HCT116 (cell line): ENCODE results near the gene VSIG4. TPM values are rescaled to one million over a fixed set of nuclear protein-coding genes. Genes with fewer than 3 reads are reported as not detected.

Experiments used
- ATAC-seq: fragments of 200-7000 bp; cut with Tn5 transposase; 2 replicates; pipeline ENCODE4 v1.9.1; 2020; ENCODE audit warnings: mild to moderate bottlenecking, moderate library complexity
- BruUV-seq: library from RNA; stranded (reverse); fragments of 400-500 nt; replicated peaks from 2 replicates; lab custom pipeline; 2021; lab: Mats Ljungman, UMichigan
- CTCF ChIA-PET: fragments of 300-600 bp; sonication (Branson Sonifier 250); formaldehyde crosslinking; loops from one replicate; lab custom pipeline; 2021; ENCODE audit warnings: antibody characterized with exemption; lab: Charles Lee
- POLR2A ChIA-PET: fragments of 300-600, 350-600 bp; sonication (Branson Sonifier 250); formaldehyde crosslinking; loops from one replicate; lab custom pipeline; 2021; ENCODE audit warnings: antibody characterized with exemption; lab: Charles Lee
- RAD21 ChIA-PET, 2 experiments: fragments of 300-600 bp; sonication (Branson Sonifier 250); formaldehyde crosslinking; loops; one replicate each; lab custom pipeline; 2023; ENCODE audit warnings: low total read pairs in 2 of 2; ENCODE audit not compliant: uncharacterized antibody in 2 of 2, unreplicated experiment in 2 of 2, low non-redundant PET in 1 of 2; lab: Charles Lee
- DNase-seq: peaks from one replicate; pipeline ENCODE4 v3.0.0-alpha.2; 2010; ENCODE audit warnings: low read depth, low spot score
- H2AFZ ChIP-seq: fragments of 200-600 bp; shearing (Covaris generic), sonication (generic); 2 replicates; pipeline ENCODE4 v1.6.1; 2017; ENCODE audit warnings: low read depth, mixed run types, mixed read lengths, antibody characterized with exemption, low read length; ENCODE audit not compliant: poor library complexity, severe bottlenecking
- H3K27ac ChIP-seq: 2 replicates; pipeline ENCODE4 v1.5.1; 2012; ENCODE audit warnings: low read depth, low read length
- H3K27me3 ChIP-seq: fragments of 200-600 bp; sonication (generic); 2 replicates; pipeline ENCODE4 v1.6.1; 2016; ENCODE audit warnings: mixed run types, low read length, mixed read lengths; ENCODE audit not compliant: insufficient read depth
- H3K36me3 ChIP-seq, 2 experiments: fragments of 200-500 bp in 1 of 2; fragments of 200-600 bp in 1 of 2; sonication (Bioruptor generic) in 1 of 2; sonication (generic) in 1 of 2; 2 replicates each; pipeline versions ENCODE4 v1.5.1 to v1.6.1; 2014 to 2016; ENCODE audit warnings: low read length in 2 of 2, inconsistent platforms in 1 of 2, mixed read lengths in 1 of 2, mixed run types in 1 of 2; ENCODE audit not compliant: insufficient read depth in 2 of 2, control insufficient read depth in 1 of 2
- H3K4me1 ChIP-seq, 2 experiments: fragments of 200-600 bp in 1 of 2; sonication (generic) in 1 of 2; 2 replicates each; pipeline versions ENCODE4 v1.5.1 to v1.6.1; 2012 to 2017; ENCODE audit warnings: low read length in 2 of 2, inconsistent platforms in 1 of 2, mild to moderate bottlenecking in 1 of 2, mixed read lengths in 1 of 2, mixed run types in 1 of 2, moderate library complexity in 1 of 2; ENCODE audit not compliant: insufficient read depth in 2 of 2, control insufficient read depth in 1 of 2
- H3K4me2 ChIP-seq: fragments of 200-600 bp; sonication (generic); 2 replicates; pipeline ENCODE4 v1.6.1; 2017; ENCODE audit warnings: mixed run types, low read length, mixed read lengths
- H3K4me3 ChIP-seq, 2 experiments: fragments of 200-600 bp in 1 of 2; sonication (generic) in 1 of 2; replicated peaks in 1 of 2; 2 replicates each; pipeline ENCODE4 v1.5.1; 2011 to 2016; ENCODE audit warnings: low read length in 2 of 2, control low read depth in 1 of 2, low read depth in 1 of 2, mild to moderate bottlenecking in 1 of 2, mixed read lengths in 1 of 2, mixed run types in 1 of 2
- H3K79me2 ChIP-seq: fragments of 200-600 bp; sonication (generic); 2 replicates; pipeline ENCODE4 v1.6.1; 2017; ENCODE audit warnings: mild to moderate bottlenecking, mixed run types, low read length, moderate library complexity, mixed read lengths; ENCODE audit not compliant: insufficient read depth
- H3K9ac ChIP-seq: fragments of 200-600 bp; sonication (generic); 2 replicates; pipeline ENCODE4 v1.6.1; 2016; ENCODE audit warnings: low read length, mixed read lengths
- H3K9me2 ChIP-seq: fragments of 200-600 bp; sonication (generic), shearing (Covaris generic); 2 replicates; pipeline ENCODE4 v1.6.1; 2017; ENCODE audit warnings: mixed run types, mild to moderate bottlenecking, moderate library complexity; ENCODE audit not compliant: insufficient read depth
- H3K9me3 ChIP-seq, 2 experiments: fragments of 200-500 bp in 1 of 2; fragments of 200-600 bp in 1 of 2; sonication (Bioruptor generic) in 1 of 2; sonication (generic) in 1 of 2; 2 replicates each; pipeline ENCODE4 v1.6.1; 2014 to 2017; ENCODE audit warnings: low read length in 2 of 2, mixed read lengths in 2 of 2, inconsistent platforms in 1 of 2, low read depth in 1 of 2, mild to moderate bottlenecking in 1 of 2, mixed run types in 1 of 2, moderate library complexity in 1 of 2; ENCODE audit not compliant: control insufficient read depth in 1 of 2, insufficient read depth in 1 of 2
- H4K20me1 ChIP-seq: fragments of 200-600 bp; sonication (generic), shearing (Covaris generic); 2 replicates; pipeline ENCODE4 v1.6.1; 2017; ENCODE audit warnings: mixed run types, mild to moderate bottlenecking, moderate library complexity; ENCODE audit not compliant: insufficient read depth
- CBX3 ChIP-seq: IDR thresholded peaks from 2 replicates; pipeline ENCODE4 v1.6.1; 2012; ENCODE audit warnings: low read depth
- CEBPB ChIP-seq: IDR thresholded peaks from 2 replicates; pipeline ENCODE4 v1.6.1; 2012; ENCODE audit warnings: low read depth
- CTCF ChIP-seq, 3 experiments: fragments of 200-600 bp in 1 of 3; sonication (generic) in 1 of 3; IDR thresholded peaks in 2 of 3; conservative IDR thresholded peaks in 1 of 3; 2 replicates each; pipeline ENCODE4 v1.5.1; 2012 to 2017; ENCODE audit warnings: low read depth in 2 of 3, low read length in 2 of 3, antibody characterized with exemption in 1 of 3, borderline replicate concordance in 1 of 3, control low read depth in 1 of 3, mild to moderate bottlenecking in 1 of 3, mixed read lengths in 1 of 3, mixed run types in 1 of 3, moderate library complexity in 1 of 3; ENCODE audit not compliant: insufficient read depth in 1 of 3
- EZH2 ChIP-seq: fragments of 200-600 bp; sonication (generic); IDR thresholded peaks from 2 replicates; pipeline ENCODE4 v1.6.1; 2017; ENCODE audit warnings: antibody characterized with exemption, mixed run types
- EZH2phosphoT487 ChIP-seq: fragments of 200-600 bp; IDR thresholded peaks from 2 replicates; pipeline ENCODE4 v1.6.1; 2018; ENCODE audit warnings: antibody characterized with exemption, borderline replicate concordance
- FOSL1 ChIP-seq: IDR thresholded peaks from 2 replicates; pipeline ENCODE4 v1.6.1; 2012; ENCODE audit warnings: low read depth
- POLR2A ChIP-seq: IDR thresholded peaks from 2 replicates; pipeline ENCODE4 v1.7.0; 2011; ENCODE audit warnings: borderline replicate concordance; ENCODE audit not compliant: insufficient read depth, insufficient read length; ENCODE audit errors: extremely low read depth
- POLR2AphosphoS5 ChIP-seq: IDR thresholded peaks from 2 replicates; pipeline ENCODE4 v1.6.1; 2011; ENCODE audit warnings: mild to moderate bottlenecking, low read depth, low read length, moderate library complexity
- SIN3A ChIP-seq: IDR thresholded peaks from 2 replicates; pipeline ENCODE4 v1.6.1; 2012; ENCODE audit warnings: low read depth
- YY1 ChIP-seq: IDR thresholded peaks from 2 replicates; pipeline ENCODE4 v1.6.1; 2011; ENCODE audit warnings: low read length, low read depth, moderate library complexity, mild to moderate bottlenecking; ENCODE audit not compliant: insufficient replicate concordance; ENCODE audit errors: extremely low read depth
- ZBTB33 ChIP-seq: IDR thresholded peaks from 2 replicates; pipeline ENCODE4 v1.6.1; 2011; ENCODE audit warnings: mild to moderate bottlenecking, low read length, moderate library complexity; ENCODE audit not compliant: insufficient replicate concordance; ENCODE audit errors: extremely low read depth
- ZFX ChIP-seq: fragments of 450-650 bp; IDR thresholded peaks from 2 replicates; pipeline ENCODE4 v1.6.1; 2017
- intact Hi-C: fragments of 100-400 bp; cut with micrococcal nuclease; formaldehyde crosslinking; loops from 2 replicates; pipeline ENCODE4 v1.10.0; 2022
- total RNA-seq: library from RNA; stranded (reverse); gene quantifications from one replicate; pipeline ENCODE4 v1.2.1, GENCODE V29; 2021; ENCODE audit not compliant: unreplicated experiment

Gene VSIG4
- total RNA-seq, 1 experiment from 2014 or later: 0.59 TPM

- TF ChIP-seq ZBTB33 (no peak), CEBPB (no peak), POLR2AphosphoS5 (no peak), EZH2 (no peak), ZFX (no peak)
Measured at GRCh38 chrX:66021765-66022631, 17.9 kb downstream of the VSIG4 start (continued).

- CTCF ChIA-PET: no interaction called here
Measured at GRCh38 chrX:66021401-66021764, 18.5 kb downstream of the VSIG4 start.

More at GRCh38 chrX:66021401-66021764, 18.5 kb downstream of the VSIG4 start:
- POLR2A ChIA-PET: no interaction called here
- no TSS peak for BruUV-seq
- H3K4me1 ChIP-seq: peaks cover 2 to 8% of the 10 kb centered on the region in 2 experiments; a peak in 2 of 4 replicates
- intact Hi-C loops: no loop called here
- ATAC-seq (no peak), DNase-seq (no peak)
- H3K4me2 ChIP-seq: no peak overlapping the region
- no peaks in the 10 kb centered on the region for H3K9me2 ChIP-seq
- H3K27me3 ChIP-seq: no peaks in the 10 kb centered on the region
- no peak for TF ChIP-seq CTCF (IDR thresholded peaks at IDR 0.05 in 2 of 3, conservative IDR thresholded peaks at IDR 0.05 in 1 of 3; ENCODE audit: borderline replicate concordance in 1 of 3, insufficient read depth in 1 of 3, low read depth in 2 of 3, low read length in 2 of 3)
- TF ChIP-seq CBX3: no peak
- TF ChIP-seq YY1: no peak
- no peak for TF ChIP-seq FOSL1
- TF ChIP-seq EZH2phosphoT487: no peak
- no peak for TF ChIP-seq SIN3A
- TF ChIP-seq POLR2A: no peak
- TF ChIP-seq POLR2AphosphoS5: no peak
- H3K27ac ChIP-seq: no peak overlapping the region
- H3K9me3 ChIP-seq: no peaks in the 10 kb centered on the region
- H4K20me1 ChIP-seq: no peaks in the 10 kb centered on the region
- H3K36me3 ChIP-seq: no peaks in the 10 kb centered on the region
- no peak overlapping the region for H2AFZ ChIP-seq
- H3K79me2 ChIP-seq: no peaks in the 10 kb centered on the region
- no peak overlapping the region for H3K4me3 ChIP-seq
- H3K9ac ChIP-seq: no peak overlapping the region
- RAD21 ChIA-PET: no interaction called here
